Measurements from ENCODE around the gene RASGEF1B. TPM values are rescaled to one million over a fixed set of nuclear protein-coding genes. Genes with fewer than 3 reads are reported as not detected.

Gene RASGEF1B
- total RNA-seq, 1 experiment from 2014 or later: 8.1 TPM

- CTCF ChIA-PET: no interaction called here
- TF ChIP-seq EZH2 (IDR thresholded peaks at IDR 0.05; ENCODE audit: borderline replicate concordance, low read depth, low read length, poor library complexity, severe bottlenecking) (no peak), CTCF (conservative IDR thresholded peaks at IDR 0.05; ENCODE audit: low read depth, low read length) (no peak)
- BruUV-seq (replicated peaks): no TSS peak
- H3K4me3 ChIP-seq (ENCODE audit: low read depth, low read length, poor library complexity, severe bottlenecking): no peak overlapping the region
- no peak for DNase-seq (ENCODE audit: low spot score)
- no peak overlapping the region for H3K27ac ChIP-seq (ENCODE audit: low read depth, low read length, poor library complexity, severe bottlenecking)
- H3K4me1 ChIP-seq (ENCODE audit: insufficient read depth, low read length, poor library complexity, severe bottlenecking): no peaks in the 10 kb centered on the region
- POLR2A ChIA-PET (ENCODE audit: low non-redundant PET): no interaction called here
- H3K27me3 ChIP-seq (replicated peaks; ENCODE audit: insufficient read depth, low read depth, low read length, poor library complexity): no peaks in the 10 kb centered on the region
- no peaks in the 10 kb centered on the region for H3K9me3 ChIP-seq (ENCODE audit: low read depth, low read length, poor library complexity, severe bottlenecking)
- peaks cover 4% of the 10 kb centered on the region for H3K36me3 ChIP-seq (ENCODE audit: insufficient read depth, low read length, poor library complexity, severe bottlenecking)
- intact Hi-C loops (cut with micrococcal nuclease; ENCODE audit: unreplicated experiment): no loop called here
Measured at GRCh38 chr4:81428002-81428401, 43.7 kb downstream of the RASGEF1B start.

- DNase-seq (ENCODE audit: low spot score): no peak
- no TSS peak for BruUV-seq (replicated peaks)
- H3K9me3 ChIP-seq (ENCODE audit: low read depth, low read length, poor library complexity, severe bottlenecking): no peaks in the 10 kb centered on the region
- H3K4me3 ChIP-seq (ENCODE audit: low read depth, low read length, poor library complexity, severe bottlenecking): no peak overlapping the region
- no peak overlapping the region for H3K27ac ChIP-seq (ENCODE audit: low read depth, low read length, poor library complexity, severe bottlenecking)
- H3K27me3 ChIP-seq (replicated peaks; ENCODE audit: insufficient read depth, low read depth, low read length, poor library complexity): no peaks in the 10 kb centered on the region
- intact Hi-C loops (cut with micrococcal nuclease; ENCODE audit: unreplicated experiment): no loop called here
- CTCF ChIA-PET: no interaction called here
- no peak for TF ChIP-seq EZH2 (IDR thresholded peaks at IDR 0.05; ENCODE audit: borderline replicate concordance, low read depth, low read length, poor library complexity, severe bottlenecking)
- TF ChIP-seq CTCF (conservative IDR thresholded peaks at IDR 0.05; ENCODE audit: low read depth, low read length): no peak
- POLR2A ChIA-PET (ENCODE audit: low non-redundant PET): no interaction called here
- peaks cover 4% of the 10 kb centered on the region for H3K36me3 ChIP-seq (ENCODE audit: insufficient read depth, low read length, poor library complexity, severe bottlenecking)
- H3K4me1 ChIP-seq (ENCODE audit: insufficient read depth, low read length, poor library complexity, severe bottlenecking): no peaks in the 10 kb centered on the region
Measured at GRCh38 chr4:81427344-81427821, 44.3 kb downstream of the RASGEF1B start.

GRCh38 chr4:81426770-81427289, 44.9 kb downstream of the RASGEF1B start:
- BruUV-seq (replicated peaks): no TSS peak
- Histone ChIP-seq H3K9me3 (ENCODE audit: low read depth, low read length, poor library complexity, severe bottlenecking) (no peaks in the 10 kb centered on the region), H3K4me3 (ENCODE audit: low read depth, low read length, poor library complexity, severe bottlenecking) (no peak overlapping the region), H3K27me3 (replicated peaks; ENCODE audit: insufficient read depth, low read depth, low read length, poor library complexity) (no peaks in the 10 kb centered on the region), H3K27ac (ENCODE audit: low read depth, low read length, poor library complexity, severe bottlenecking) (no peak overlapping the region), H3K36me3 (ENCODE audit: insufficient read depth, low read length, poor library complexity, severe bottlenecking) (peaks cover 3% of the 10 kb centered on the region), H3K4me1 (ENCODE audit: insufficient read depth, low read length, poor library complexity, severe bottlenecking) (no peaks in the 10 kb centered on the region)
- intact Hi-C loops (cut with micrococcal nuclease; ENCODE audit: unreplicated experiment): no loop called here
- POLR2A ChIA-PET (ENCODE audit: low non-redundant PET): no interaction called here
- CTCF ChIA-PET: no interaction called here
- DNase-seq (ENCODE audit: low spot score): no peak
- TF ChIP-seq CTCF (conservative IDR thresholded peaks at IDR 0.05; ENCODE audit: low read depth, low read length) (no peak), EZH2 (IDR thresholded peaks at IDR 0.05; ENCODE audit: borderline replicate concordance, low read depth, low read length, poor library complexity, severe bottlenecking) (no peak)
